ENCODE measurements around the gene CHST13. TPM values are rescaled to one million over a fixed set of nuclear protein-coding genes. Genes with fewer than 3 reads are reported as not detected.

Gene CHST13
- total and polyA plus RNA-seq, 12 donors = 0.22 to 3.0 (median 0.67) TPM; not detected in 1

- no peaks in the 10 kb centered on the region for H3K27me3 ChIP-seq
- no peaks in the 10 kb centered on the region for H3K36me3 ChIP-seq (replicated peaks in 1 of 2)
- DNase-seq = no peak
- no peak overlapping the region for H3K4me3 ChIP-seq
- H3K27ac ChIP-seq = no peak overlapping the region
- no peaks in the 10 kb centered on the region for H3K4me1 ChIP-seq (replicated peaks in 1 of 2)
- peaks cover 0 to 3% (median 0%) of the 10 kb centered on the region in 3 donors for H3K9me3 ChIP-seq (replicated peaks in 1 of 3)
- 50 to 78% (median 72%) methylated on average over 2 of the region's 2 CpGs for WGBS, 4 donors
- no peak for TF ChIP-seq CTCF (IDR thresholded peaks at IDR 0.05)
- TF ChIP-seq POLR2A (IDR thresholded peaks at IDR 0.05) = no peak
- intact Hi-C loops (cut with DNase I) = no loop called here
Measured at GRCh38 chr3:126562737-126563276, 38.9 kb downstream of the CHST13 start.

- no peaks in the 10 kb centered on the region for H3K4me1 ChIP-seq (replicated peaks in 1 of 2)
- no peak for TF ChIP-seq POLR2A (IDR thresholded peaks at IDR 0.05)
- no peak for TF ChIP-seq CTCF (IDR thresholded peaks at IDR 0.05)
- intact Hi-C loops (cut with DNase I) = no loop called here
- no peaks in the 10 kb centered on the region for H3K36me3 ChIP-seq (replicated peaks in 1 of 2)
- peaks cover 0 to 3% (median 0%) of the 10 kb centered on the region in 3 donors for H3K9me3 ChIP-seq (replicated peaks in 1 of 3)
- DNase-seq = peak in 2 of 7 donors; percentile 35
- H3K27ac ChIP-seq = no peak overlapping the region
- WGBS, 4 donors = 52 to 65% (median 61%) methylated on average over 7 to 10 of the region's 10 CpGs
- no peak overlapping the region for H3K4me3 ChIP-seq
- H3K27me3 ChIP-seq = no peaks in the 10 kb centered on the region
Measured at GRCh38 chr3:126567696-126568438, 43.9 kb downstream of the CHST13 start.

GRCh38 chr3:126568776-126569342 is 44.9 kb downstream of the CHST13 start:
- TF ChIP-seq CTCF (IDR thresholded peaks at IDR 0.05) (no peak), POLR2A (IDR thresholded peaks at IDR 0.05) (no peak)
- WGBS, 4 donors = 75 to 84% (median 79%) methylated on average over 2 to 3 of the region's 3 CpGs
- no peaks in the 10 kb centered on the region for H3K27me3 ChIP-seq
- no peaks in the 10 kb centered on the region for H3K36me3 ChIP-seq (replicated peaks in 1 of 2)
- peaks cover 0 to 3% (median 0%) of the 10 kb centered on the region in 3 donors for H3K9me3 ChIP-seq (replicated peaks in 1 of 3)
- no peak for DNase-seq
- H3K4me1 ChIP-seq (replicated peaks in 1 of 2) = no peaks in the 10 kb centered on the region
- no peak overlapping the region for H3K4me3 ChIP-seq
- intact Hi-C loops (cut with DNase I) = no loop called here
- no peak overlapping the region for H3K27ac ChIP-seq

- peaks cover 0 to 3% (median 0%) of the 10 kb centered on the region in 3 donors for H3K9me3 ChIP-seq (replicated peaks in 1 of 3)
- H3K36me3 ChIP-seq (replicated peaks in 1 of 2) = no peaks in the 10 kb centered on the region
- no peaks in the 10 kb centered on the region for H3K4me1 ChIP-seq (replicated peaks in 1 of 2)
- no peak overlapping the region for H3K27ac ChIP-seq
- no peak overlapping the region for H3K4me3 ChIP-seq
- WGBS, 4 donors = 83 to 88% (median 87%) methylated on average over 6 to 9 of the region's 9 CpGs
- DNase-seq = no peak
- intact Hi-C loops (cut with DNase I) = no loop called here
- TF ChIP-seq CTCF (IDR thresholded peaks at IDR 0.05) (no peak), POLR2A (IDR thresholded peaks at IDR 0.05) (no peak)
- H3K27me3 ChIP-seq = no peaks in the 10 kb centered on the region
Measured at GRCh38 chr3:126569390-126569975, 45.5 kb downstream of the CHST13 start.

Measured in adrenal gland (tissue), 12 donors.